CD4-positive, alpha-beta T cell treated with Interleukin-15 for 4 hours (primary cell): ENCODE measurements around the gene ATF7.
A peak's percentile ranks its signal among the peaks of the same experiment; 100 is the strongest.

Experiments used
- DNase-seq: peaks from one replicate; pipeline ENCODE4 v3.0.0-alpha.2; 2020; ENCODE audit warnings: low spot score

ATF7 gene

DNA sequence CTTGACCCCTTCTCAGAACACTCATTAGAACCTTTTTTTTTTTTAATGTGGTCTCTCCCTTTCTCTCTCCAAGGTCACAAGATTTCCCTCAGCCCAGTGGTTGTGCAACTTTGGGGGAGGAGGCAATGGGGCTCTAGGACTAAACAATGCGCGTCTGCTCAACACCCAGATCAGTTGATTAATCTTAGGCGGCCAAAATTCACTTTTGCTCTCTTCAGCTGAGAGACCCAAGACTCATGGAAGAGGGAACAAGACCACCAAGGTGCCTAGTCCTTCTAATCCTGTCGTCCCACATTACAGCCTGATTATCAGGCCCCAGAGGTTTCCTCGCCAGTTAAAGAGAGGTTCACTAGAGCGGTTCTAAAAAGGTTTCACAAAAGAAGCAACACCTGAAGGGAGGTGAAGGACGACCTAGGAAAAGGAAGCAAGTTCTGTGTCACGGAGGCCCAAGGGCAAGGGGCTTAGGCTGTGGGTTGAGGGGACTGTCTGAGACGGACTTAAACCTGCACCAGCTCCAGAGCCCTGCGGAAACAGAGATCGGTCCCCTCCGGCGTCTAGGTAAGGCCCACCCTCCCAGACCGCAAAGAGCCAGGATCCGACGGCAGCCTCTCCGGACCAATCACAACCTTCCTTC is 125.9 kb downstream of the ATF7 start:
- no peak for DNase-seq

DNA sequence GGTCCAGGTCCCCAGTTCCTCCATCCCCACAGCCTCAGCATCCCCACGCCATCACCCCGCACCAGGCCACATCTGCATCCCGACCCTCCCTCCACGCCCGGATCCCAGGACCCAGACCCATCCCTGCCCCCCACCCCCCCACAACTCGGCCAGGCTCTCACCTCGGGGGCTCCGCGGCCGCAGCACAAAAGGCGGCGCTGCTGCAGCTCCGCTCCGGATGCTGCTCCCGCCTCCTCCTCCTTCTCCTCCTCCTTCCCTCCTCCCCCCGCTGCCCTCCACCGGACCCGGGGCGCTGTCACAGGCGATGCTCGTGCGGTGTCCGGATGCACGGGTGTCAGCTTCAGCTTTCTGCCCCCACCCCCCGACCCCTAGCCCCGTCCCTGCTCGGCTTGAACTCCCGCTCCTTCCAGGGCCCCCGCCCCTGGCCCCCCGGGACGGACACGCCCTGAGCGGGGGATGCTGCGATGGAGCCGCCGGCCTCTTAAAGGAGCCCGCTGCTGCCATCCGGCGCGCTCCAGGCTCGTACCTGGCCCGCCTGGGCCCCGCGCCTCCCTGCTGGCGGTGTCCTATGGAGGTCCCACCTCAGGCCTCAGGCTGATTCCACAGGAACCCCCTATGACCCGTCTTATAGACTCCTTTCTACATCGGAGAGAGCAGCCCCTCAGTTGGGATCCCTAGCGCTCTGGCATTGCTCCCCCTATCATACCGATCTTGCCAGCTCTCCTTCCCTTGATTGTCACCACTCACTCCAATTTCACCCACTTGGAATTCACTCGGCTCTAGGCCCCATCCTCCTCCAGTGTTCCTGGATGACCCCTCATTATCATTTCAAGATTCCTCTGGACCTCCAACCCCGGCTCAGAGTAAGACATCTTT is 126.7 kb downstream of the ATF7 start, which contains the start of gene MAP3K12:
TSS of gene MAP3K12 (minus strand) at position 193 of the 876 bp plus-strand sequence. CDS start 12,067 bp downstream, outside the sequence.
- peak; percentile 49 for DNase-seq

DNA sequence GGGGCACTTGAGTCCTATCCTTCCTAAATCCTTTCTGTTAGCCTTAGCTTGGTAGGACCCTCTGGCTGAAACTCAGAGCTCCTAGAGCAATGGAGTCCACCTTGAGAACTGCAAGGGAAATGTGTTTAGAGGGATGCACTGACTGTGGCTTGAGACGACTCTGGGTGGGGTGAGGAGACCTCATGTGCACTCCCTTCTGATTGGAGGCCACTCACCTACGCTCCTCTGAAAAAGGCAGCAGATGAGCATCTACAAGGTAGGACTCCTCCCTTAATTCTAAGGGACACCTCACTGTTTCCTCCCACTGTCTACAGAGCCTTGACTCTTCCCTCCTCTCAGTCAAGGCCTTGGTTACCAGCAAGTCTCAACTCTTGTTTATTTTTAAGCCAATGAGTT is 127.9 kb downstream of the ATF7 start:
- peak; percentile 30 for DNase-seq

- no peak for DNase-seq
Measured at GRCh38 chr12:53497461-53497860, 128.7 kb downstream of the ATF7 start.

- DNase-seq = no peak
Measured at GRCh38 chr12:53496752-53497032, 129.5 kb downstream of the ATF7 start.

DNA sequence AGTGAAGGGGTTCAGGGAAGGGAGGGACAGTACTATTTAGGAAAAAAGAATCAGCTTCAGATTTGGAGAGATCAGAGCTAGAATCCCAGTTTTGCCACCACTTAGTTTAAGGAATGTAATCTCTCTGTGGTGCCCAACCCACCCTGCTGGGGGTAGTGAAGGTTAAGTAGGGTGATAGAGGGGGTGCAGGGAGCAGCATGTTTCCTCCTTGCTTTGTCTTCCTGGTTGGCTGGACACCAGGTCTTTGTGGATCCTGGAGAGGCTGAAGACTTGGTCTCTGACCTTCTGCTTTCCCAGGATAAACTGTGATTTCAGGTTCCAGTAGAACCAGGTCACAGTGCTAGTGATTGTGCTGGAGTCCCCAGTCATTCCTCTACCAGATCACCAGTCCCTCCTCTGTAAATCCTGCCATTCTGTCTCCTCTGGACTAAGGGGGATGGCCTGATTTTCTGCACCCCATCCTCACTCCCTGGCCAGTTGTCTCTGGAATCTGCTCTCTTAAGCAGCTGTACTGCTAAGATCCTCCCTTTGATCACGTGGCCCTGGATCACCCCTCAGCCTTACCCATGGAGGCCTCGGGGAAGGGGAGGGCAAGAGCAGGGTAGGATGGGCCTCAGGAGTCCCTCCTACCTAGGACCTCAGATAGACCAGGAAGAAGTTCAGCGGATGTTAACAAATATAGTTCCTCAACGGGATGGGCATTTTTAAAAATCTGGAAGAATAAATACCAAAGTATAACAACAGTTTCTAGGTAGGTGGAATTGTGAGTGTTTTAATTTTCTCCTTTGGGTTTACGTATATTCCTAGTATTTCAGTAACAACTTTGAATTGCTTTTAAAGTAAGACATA is 130.1 kb downstream of the ATF7 start:
- DNase-seq = no peak

DNA sequence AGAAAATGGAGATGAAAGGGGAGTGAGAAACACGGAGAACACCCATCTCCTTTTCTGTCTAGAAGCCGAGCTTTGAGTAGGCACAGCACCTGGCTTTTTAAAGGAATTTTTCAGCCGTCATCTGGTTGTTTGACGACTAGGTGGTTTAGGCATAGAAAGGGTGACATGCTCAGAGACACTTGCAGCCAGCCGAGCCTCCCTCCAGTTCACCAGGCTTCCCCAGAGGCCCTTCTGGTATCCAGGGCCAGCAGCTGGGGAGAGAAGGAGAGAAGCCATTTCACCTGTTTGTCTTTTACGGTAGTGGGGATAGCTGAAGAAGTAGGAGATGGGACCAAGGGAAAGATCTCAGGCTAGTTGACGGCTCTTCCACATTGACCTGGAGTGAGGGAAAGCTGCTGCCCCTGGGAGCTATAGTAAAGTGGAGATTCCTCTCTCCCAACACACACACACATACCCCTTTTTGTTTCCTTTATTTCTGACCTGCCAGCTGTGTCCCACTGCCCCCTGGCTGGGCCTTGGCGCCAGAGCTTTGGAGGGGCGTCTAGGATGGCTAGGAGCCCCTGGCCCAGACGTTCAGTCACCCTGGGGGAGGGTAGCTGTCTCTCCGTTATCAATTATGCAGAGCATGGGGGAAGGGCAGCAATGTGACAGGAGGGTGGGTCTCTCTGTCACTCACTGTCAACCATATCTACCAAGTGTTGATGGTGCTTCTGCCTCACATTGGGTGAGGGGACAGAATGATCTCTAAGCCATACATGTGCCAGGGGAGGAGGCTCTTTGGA is 132.4 kb downstream of the ATF7 start:
- DNase-seq = no peak

- peak; percentile 84 for DNase-seq
Measured at GRCh38 chr12:53492830-53493609, 133.2 kb downstream of the ATF7 start.

DNA sequence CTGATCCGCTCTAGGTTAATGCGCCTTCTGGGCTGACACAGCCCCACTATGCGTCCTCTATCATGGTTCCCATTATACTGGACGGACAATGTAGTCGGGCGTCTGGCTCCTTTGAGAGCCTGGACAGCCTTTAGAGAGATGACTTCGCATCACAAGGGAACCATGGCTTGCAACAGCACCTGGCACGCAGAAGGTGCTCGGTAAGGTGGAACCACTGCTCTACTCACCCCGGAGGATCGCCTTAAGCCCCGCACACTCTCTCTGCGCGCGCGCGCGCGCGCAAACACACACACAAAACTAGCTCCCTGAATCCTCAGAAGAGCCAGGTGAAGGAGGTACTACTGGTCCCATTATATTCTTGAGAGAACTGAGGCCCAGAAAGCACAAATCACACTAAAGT is 134.0 kb downstream of the ATF7 start:
- no peak for DNase-seq

DNA sequence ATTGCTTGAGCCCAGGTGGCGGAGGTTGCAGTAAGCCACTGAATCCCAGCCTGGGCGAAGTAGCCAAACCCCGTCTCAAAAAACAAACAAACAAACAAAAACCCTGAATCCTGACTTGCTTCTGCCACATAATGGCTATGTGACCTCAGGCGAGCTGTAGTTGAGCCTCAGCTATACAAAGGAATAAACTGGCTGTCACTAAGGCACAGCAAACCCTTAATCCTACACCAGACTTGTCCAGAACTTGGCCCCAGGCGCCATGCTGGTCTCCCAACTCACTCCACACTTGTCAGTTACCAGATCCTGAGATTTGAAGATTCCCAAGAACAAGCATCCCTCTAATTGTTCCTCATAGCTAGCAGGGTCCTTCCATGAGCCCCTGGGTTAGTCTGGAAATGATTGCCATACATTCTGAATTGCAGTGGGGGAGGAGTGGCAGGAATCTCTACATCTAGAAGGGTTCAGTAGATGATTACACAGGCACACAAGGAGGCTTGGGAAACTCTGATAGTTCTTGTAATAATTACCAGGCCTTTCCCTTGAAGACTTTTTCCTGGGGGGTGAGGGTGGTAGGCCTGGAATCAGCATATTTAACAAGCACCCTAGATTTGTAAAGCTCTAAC is 136.8 kb downstream of the ATF7 start:
- DNase-seq = no peak

- DNase-seq = no peak
Measured at GRCh38 chr12:53486736-53487487, 139.3 kb downstream of the ATF7 start.

DNA sequence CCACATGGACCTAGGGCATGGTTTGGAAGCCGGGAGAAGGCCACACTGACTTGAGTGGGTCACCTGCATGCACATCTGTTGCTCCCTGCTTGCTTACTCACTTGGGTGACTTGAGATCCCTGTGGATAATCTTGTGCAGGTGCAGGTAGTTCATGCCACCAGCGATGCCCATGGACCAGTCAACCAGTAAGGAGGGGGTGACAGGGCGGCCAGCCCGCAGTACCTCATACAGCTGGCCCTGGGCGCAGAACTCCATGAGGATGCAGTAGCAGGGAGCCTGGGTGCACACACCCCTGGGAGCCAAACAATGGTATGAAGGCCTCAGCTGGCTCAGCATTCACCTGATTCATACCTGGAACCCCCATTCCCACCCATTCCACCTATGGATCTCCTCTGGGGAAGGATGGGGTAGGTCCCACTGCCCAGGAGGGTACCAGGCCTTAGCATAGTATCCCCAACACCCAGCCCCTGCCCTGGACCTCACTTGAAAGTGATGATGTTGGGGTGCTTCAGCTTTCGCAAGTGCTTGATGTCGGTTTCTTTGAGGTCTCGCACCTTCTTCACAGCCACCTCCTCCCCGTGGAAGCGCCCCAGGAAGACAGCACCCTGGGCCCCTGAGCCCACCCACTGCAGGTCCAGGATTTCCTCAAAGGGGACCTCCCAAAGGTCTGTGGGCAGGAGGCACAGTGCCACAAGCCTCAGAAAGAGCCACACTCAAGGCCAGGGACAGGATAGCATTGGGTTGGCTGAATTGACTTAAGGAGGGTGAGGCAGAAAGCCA is 140.0 kb downstream of the ATF7 start:
- DNase-seq = no peak

GRCh38 chr12:53484686-53485575 is 141.3 kb downstream of the ATF7 start:
- DNase-seq = no peak

- no peak for DNase-seq
Measured at GRCh38 chr12:53483979-53484377, 142.2 kb downstream of the ATF7 start.

- no peak for DNase-seq
Measured at GRCh38 chr12:53483225-53483978, 142.8 kb downstream of the ATF7 start.

- no peak for DNase-seq
Measured at GRCh38 chr12:53482626-53483168, 143.5 kb downstream of the ATF7 start.
